GM23338 (cell line): ENCODE results near the gene RFESD. TPM values are rescaled to one million over a fixed set of nuclear protein-coding genes. Genes with fewer than 3 reads are reported as not detected.

ENCODE experiments used
- ATAC-seq: fragments of 200-7000 bp; cut with Tn5 transposase; 3 replicates; pipeline ENCODE4 v1.9.1; 2020
- DNase-seq: peaks from one replicate; pipeline ENCODE4 v3.0.0-alpha.2; 2015; ENCODE audit warnings: low spot score
- H2AFZ ChIP-seq: fragments of 200-600 bp; sonication (generic); 2 replicates; pipeline ENCODE4 v1.8.0; 2016; ENCODE audit warnings: antibody characterized with exemption, mild to moderate bottlenecking, moderate library complexity
- H3F3A ChIP-seq: fragments of 200-600 bp; sonication (generic); replicated peaks from 2 replicates; pipeline ENCODE4 v1.8.0; 2017; ENCODE audit warnings: antibody characterized with exemption, mixed run types, low read depth
- H3K27ac ChIP-seq: fragments of 200-600 bp; sonication (generic); 2 replicates; pipeline ENCODE4 v1.6.1; 2016; ENCODE audit warnings: low read depth
- H3K27me3 ChIP-seq: fragments of 200-600 bp; sonication (generic); 2 replicates; pipeline ENCODE4 v1.8.0; 2016; ENCODE audit warnings: mild to moderate bottlenecking, mixed run types, moderate library complexity; ENCODE audit not compliant: insufficient read depth
- H3K36me3 ChIP-seq: fragments of 200-600 bp; sonication (generic); 2 replicates; pipeline ENCODE4 v1.8.0; 2016; ENCODE audit warnings: mild to moderate bottlenecking; ENCODE audit not compliant: insufficient read depth
- H3K4me1 ChIP-seq: fragments of 200-600 bp; sonication (generic); 2 replicates; pipeline ENCODE4 v1.8.0; 2016; ENCODE audit warnings: mild to moderate bottlenecking, moderate library complexity; ENCODE audit not compliant: insufficient read depth
- H3K4me2 ChIP-seq: fragments of 200-600 bp; sonication (generic); 2 replicates; pipeline ENCODE4 v1.7.1; 2017; ENCODE audit warnings: mixed run types
- H3K4me3 ChIP-seq: fragments of 200-600 bp; sonication (generic); 2 replicates; pipeline ENCODE4 v1.6.1; 2016; ENCODE audit warnings: mixed run types
- H3K79me2 ChIP-seq: fragments of 200-600 bp; sonication (generic); replicated peaks from 2 replicates; pipeline ENCODE4 v1.8.0; 2017; ENCODE audit warnings: mild to moderate bottlenecking; ENCODE audit not compliant: insufficient read depth
- H3K9me2 ChIP-seq: fragments of 200-600 bp; sonication (generic); 2 replicates; pipeline ENCODE4 v1.8.0; 2017; ENCODE audit not compliant: insufficient read depth
- H4K20me1 ChIP-seq: fragments of 200-600 bp; sonication (generic); replicated peaks from 2 replicates; pipeline ENCODE4 v1.8.0; 2017; ENCODE audit warnings: mild to moderate bottlenecking; ENCODE audit not compliant: insufficient read depth
- H3K27ac Mint-ChIP-seq: 2 replicates; pipeline ENCODE4 v1.8.0; 2020; ENCODE audit warnings: inconsistent platforms, mild to moderate bottlenecking, moderate library complexity, mixed read lengths
- H3K27me3 Mint-ChIP-seq: 3 replicates; pipeline ENCODE4 v1.8.0; 2022; ENCODE audit warnings: low read depth, mild to moderate bottlenecking, moderate library complexity, mixed read lengths, inconsistent platforms; ENCODE audit not compliant: insufficient read depth, poor library complexity
- H3K36me3 Mint-ChIP-seq: 3 replicates; pipeline ENCODE4 v1.8.0; 2021; ENCODE audit warnings: low read depth, mild to moderate bottlenecking, inconsistent platforms, moderate library complexity, mixed read lengths
- H3K4me1 Mint-ChIP-seq: 3 replicates; pipeline ENCODE4 v1.8.0; 2020; ENCODE audit warnings: mild to moderate bottlenecking, inconsistent platforms, mixed read lengths
- H3K4me3 Mint-ChIP-seq: 3 replicates; pipeline ENCODE4 v1.8.0; 2021; ENCODE audit warnings: moderate library complexity, mild to moderate bottlenecking, inconsistent platforms, mixed read lengths
- H3K9me3 Mint-ChIP-seq: 3 replicates; pipeline ENCODE4 v1.8.0; 2020; ENCODE audit warnings: moderate library complexity, mild to moderate bottlenecking, inconsistent platforms, mixed read lengths
- CREB1 ChIP-seq: fragments of 250-450 bp; sonication (Bioruptor Pico); IDR thresholded peaks from 2 replicates; pipeline ENCODE4 v1.5.0; 2020; ENCODE audit warnings: low read depth, mild to moderate bottlenecking, moderate library complexity
- ETS1 ChIP-seq: IDR thresholded peaks from 2 replicates; pipeline ENCODE4 v1.6.1; 2016; ENCODE audit warnings: antibody characterized with exemption
- EZH2 ChIP-seq: fragments of 200-600 bp; sonication (generic); IDR thresholded peaks from one replicate; pipeline ENCODE4 v1.8.0; 2017; ENCODE audit warnings: antibody characterized with exemption, mild to moderate bottlenecking, low read depth; ENCODE audit not compliant: unreplicated experiment
- EZH2phosphoT487 ChIP-seq: fragments of 200-600 bp; sonication (generic); IDR thresholded peaks from one replicate; pipeline ENCODE4 v1.8.1; 2018; ENCODE audit warnings: antibody characterized with exemption; ENCODE audit not compliant: unreplicated experiment
- NANOG ChIP-seq: IDR thresholded peaks from 2 replicates; pipeline ENCODE4 v1.6.1; 2016; ENCODE audit warnings: antibody characterized with exemption, borderline replicate concordance
- POLR2AphosphoS5 ChIP-seq: IDR thresholded peaks from 2 replicates; pipeline ENCODE4 v1.6.1; 2016; ENCODE audit warnings: antibody characterized with exemption, low read depth
- STAT1 ChIP-seq: IDR thresholded peaks from one replicate; pipeline ENCODE4 v1.6.1; 2016; ENCODE audit warnings: antibody characterized with exemption; ENCODE audit not compliant: unreplicated experiment
- ZNF114 ChIP-seq: fragments of 250-450 bp; sonication (Bioruptor Pico); IDR thresholded peaks from 2 replicates; pipeline ENCODE4 v1.5.0; 2020; ENCODE audit warnings: mild to moderate bottlenecking, moderate library complexity
- ZNF331 ChIP-seq: fragments of 250-450 bp; sonication (Bioruptor Pico); IDR thresholded peaks from 2 replicates; pipeline ENCODE4 v1.5.0; 2020; ENCODE audit warnings: low read depth, mild to moderate bottlenecking, moderate library complexity
- ZNF462 ChIP-seq: fragments of 250-450 bp; sonication (Bioruptor Pico); IDR thresholded peaks from 2 replicates; pipeline ENCODE4 v1.5.0; 2020; ENCODE audit warnings: mild to moderate bottlenecking, moderate library complexity
- polyA plus RNA-seq: library from polyadenylated mRNA; unstranded; fragments of >200 nt; fragmentation: Nextera tagmentation; extraction: Ambion mirVana; gene quantifications from 2 replicates; pipeline ENCODE4 v1.2.1, GENCODE V29; 2016
- total RNA-seq: library from RNA; depleted of rRNA; stranded (reverse); fragments of >200 nt; shearing (Covaris generic); gene quantifications from 2 replicates; pipeline ENCODE4 v1.2.3, GENCODE V29; 2014
- TF ChIP-seq, protein P1 (sequence below): IDR thresholded peaks from one replicate; pipeline ENCODE4 v1.6.1; 2018; ENCODE audit warnings: antibody characterized with exemption; ENCODE audit not compliant: unreplicated experiment
- TF ChIP-seq, protein P2 (sequence below), 2 experiments: fragments of 200-600 bp in 1 of 2; sonication (generic) in 1 of 2; conservative IDR thresholded peaks; 2 replicates each; pipeline versions ENCODE4 v1.5.1 to v1.6.1; 2016 to 2017; ENCODE audit warnings: antibody characterized with exemption in 2 of 2, low read depth in 2 of 2, mild to moderate bottlenecking in 2 of 2, moderate library complexity in 1 of 2

RFESD gene
- total and polyA plus RNA-seq, 2 experiments from 2014 or later, result 2.4 to 6.9 TPM

- TF ChIP-seq ZNF462 (CRISPR knock-in tag) (no peak), EZH2 (no peak), ZNF331 (CRISPR knock-in tag) (no peak), EZH2phosphoT487 (no peak)
- TF ChIP-seq, protein P1, sequence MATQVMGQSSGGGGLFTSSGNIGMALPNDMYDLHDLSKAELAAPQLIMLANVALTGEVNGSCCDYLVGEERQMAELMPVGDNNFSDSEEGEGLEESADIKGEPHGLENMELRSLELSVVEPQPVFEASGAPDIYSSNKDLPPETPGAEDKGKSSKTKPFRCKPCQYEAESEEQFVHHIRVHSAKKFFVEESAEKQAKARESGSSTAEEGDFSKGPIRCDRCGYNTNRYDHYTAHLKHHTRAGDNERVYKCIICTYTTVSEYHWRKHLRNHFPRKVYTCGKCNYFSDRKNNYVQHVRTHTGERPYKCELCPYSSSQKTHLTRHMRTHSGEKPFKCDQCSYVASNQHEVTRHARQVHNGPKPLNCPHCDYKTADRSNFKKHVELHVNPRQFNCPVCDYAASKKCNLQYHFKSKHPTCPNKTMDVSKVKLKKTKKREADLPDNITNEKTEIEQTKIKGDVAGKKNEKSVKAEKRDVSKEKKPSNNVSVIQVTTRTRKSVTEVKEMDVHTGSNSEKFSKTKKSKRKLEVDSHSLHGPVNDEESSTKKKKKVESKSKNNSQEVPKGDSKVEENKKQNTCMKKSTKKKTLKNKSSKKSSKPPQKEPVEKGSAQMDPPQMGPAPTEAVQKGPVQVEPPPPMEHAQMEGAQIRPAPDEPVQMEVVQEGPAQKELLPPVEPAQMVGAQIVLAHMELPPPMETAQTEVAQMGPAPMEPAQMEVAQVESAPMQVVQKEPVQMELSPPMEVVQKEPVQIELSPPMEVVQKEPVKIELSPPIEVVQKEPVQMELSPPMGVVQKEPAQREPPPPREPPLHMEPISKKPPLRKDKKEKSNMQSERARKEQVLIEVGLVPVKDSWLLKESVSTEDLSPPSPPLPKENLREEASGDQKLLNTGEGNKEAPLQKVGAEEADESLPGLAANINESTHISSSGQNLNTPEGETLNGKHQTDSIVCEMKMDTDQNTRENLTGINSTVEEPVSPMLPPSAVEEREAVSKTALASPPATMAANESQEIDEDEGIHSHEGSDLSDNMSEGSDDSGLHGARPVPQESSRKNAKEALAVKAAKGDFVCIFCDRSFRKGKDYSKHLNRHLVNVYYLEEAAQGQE, result no peak
Measured at GRCh38 chr5:95610546-95610945, 36.0 kb upstream of the RFESD start (continued).

DNA sequence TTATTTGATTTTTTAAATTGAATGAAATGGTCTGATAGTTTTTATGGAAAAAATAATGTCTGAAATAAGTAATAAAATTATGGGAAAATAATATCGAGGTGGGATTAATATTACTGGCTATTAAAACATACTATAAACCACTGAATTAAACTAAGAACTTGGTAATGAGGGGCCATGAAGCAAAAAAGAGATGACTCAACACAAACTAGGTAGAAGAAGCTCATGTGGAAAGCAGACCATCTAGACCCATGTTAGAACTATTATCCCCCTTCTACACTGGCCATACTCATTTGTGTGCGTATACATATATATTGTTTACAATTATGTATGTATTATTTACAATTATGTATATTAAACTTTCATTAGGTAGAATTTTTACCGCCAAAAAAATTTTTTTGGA lies 35.2 kb upstream of the RFESD start:
- Histone ChIP-seq H3K36me3 (no peaks in the 10 kb centered on the region; the same call in 1 of the 2 replicates), H3K79me2 (no peaks in the 10 kb centered on the region), H3K4me1 (no peaks in the 10 kb centered on the region), H3K4me3 (no peak overlapping the region), H2AFZ (no peak overlapping the region), H3F3A (no peaks in the 10 kb centered on the region), H3K27ac (no peak overlapping the region), H3K27me3 (no peaks in the 10 kb centered on the region), H3K4me2 (no peak overlapping the region), H3K9me2 (no peaks in the 10 kb centered on the region), H4K20me1 (no peaks in the 10 kb centered on the region)
- Mint-ChIP-seq H3K4me3 (no peak overlapping the region), H3K36me3 (peaks cover 12% of the 10 kb centered on the region), H3K4me1 (no peaks in the 10 kb centered on the region), H3K27me3 (peaks cover 2% of the 10 kb centered on the region), H3K9me3 (peaks cover 15% of the 10 kb centered on the region; the same call in 2 of the 3 replicates), H3K27ac (no peak overlapping the region)
- ATAC-seq (no peak), DNase-seq (no peak)
- TF ChIP-seq POLR2AphosphoS5 (no peak), STAT1 (no peak), ETS1 (no peak), EZH2 (no peak), ZNF331 (CRISPR knock-in tag) (no peak), CREB1 (no peak), EZH2phosphoT487 (no peak), NANOG (no peak), ZNF114 (CRISPR knock-in tag) (no peak)
- TF ChIP-seq, protein P2, sequence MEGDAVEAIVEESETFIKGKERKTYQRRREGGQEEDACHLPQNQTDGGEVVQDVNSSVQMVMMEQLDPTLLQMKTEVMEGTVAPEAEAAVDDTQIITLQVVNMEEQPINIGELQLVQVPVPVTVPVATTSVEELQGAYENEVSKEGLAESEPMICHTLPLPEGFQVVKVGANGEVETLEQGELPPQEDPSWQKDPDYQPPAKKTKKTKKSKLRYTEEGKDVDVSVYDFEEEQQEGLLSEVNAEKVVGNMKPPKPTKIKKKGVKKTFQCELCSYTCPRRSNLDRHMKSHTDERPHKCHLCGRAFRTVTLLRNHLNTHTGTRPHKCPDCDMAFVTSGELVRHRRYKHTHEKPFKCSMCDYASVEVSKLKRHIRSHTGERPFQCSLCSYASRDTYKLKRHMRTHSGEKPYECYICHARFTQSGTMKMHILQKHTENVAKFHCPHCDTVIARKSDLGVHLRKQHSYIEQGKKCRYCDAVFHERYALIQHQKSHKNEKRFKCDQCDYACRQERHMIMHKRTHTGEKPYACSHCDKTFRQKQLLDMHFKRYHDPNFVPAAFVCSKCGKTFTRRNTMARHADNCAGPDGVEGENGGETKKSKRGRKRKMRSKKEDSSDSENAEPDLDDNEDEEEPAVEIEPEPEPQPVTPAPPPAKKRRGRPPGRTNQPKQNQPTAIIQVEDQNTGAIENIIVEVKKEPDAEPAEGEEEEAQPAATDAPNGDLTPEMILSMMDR (conservative IDR thresholded peaks at IDR 0.05; ENCODE audit: low read depth in 2 of 2), result no peak
